Mammary epithelial cell (primary cell): ENCODE results near the gene ENTPD2.

Experiments used
- CTCF ChIP-seq, 2 donors: IDR thresholded peaks in 1 of 2; conservative IDR thresholded peaks in 1 of 2; 2 replicates each; pipeline ENCODE4 v1.5.1; 2011 to 2012; ENCODE audit warnings: inconsistent platforms in 2 of 2, low read length in 2 of 2, mild to moderate bottlenecking in 2 of 2, control low read depth in 1 of 2, low read depth in 1 of 2; ENCODE audit not compliant: insufficient read depth in 1 of 2; ENCODE audit errors: extremely low read depth in 1 of 2
- EZH2 ChIP-seq: IDR thresholded peaks from 2 replicates; pipeline ENCODE4 v1.6.1; 2012; ENCODE audit warnings: low read length, inconsistent platforms, borderline replicate concordance

GRCh38 chr9:137085920-137086530, 32.2 kb upstream of the ENTPD2 start:
- TF ChIP-seq CTCF (conservative IDR thresholded peaks at IDR 0.05 in 1 of 2, IDR thresholded peaks at IDR 0.05 in 1 of 2; ENCODE audit: extremely low read depth in 1 of 2, insufficient read depth in 1 of 2, low read depth in 1 of 2, low read length in 2 of 2), result no peak
- TF ChIP-seq EZH2, result no peak
